Measurements from ENCODE around the gene HDAC4. TPM values are rescaled to one million over a fixed set of nuclear protein-coding genes. Genes with fewer than 3 reads are reported as not detected.

Gene HDAC4
- total and polyA plus RNA-seq, 2 experiments from 2014 or later: 8.1 to 41.8 TPM

GRCh38 chr2:239285932-239286230, 114.9 kb downstream of the HDAC4 start (continued):
- TF ChIP-seq, protein P1, sequence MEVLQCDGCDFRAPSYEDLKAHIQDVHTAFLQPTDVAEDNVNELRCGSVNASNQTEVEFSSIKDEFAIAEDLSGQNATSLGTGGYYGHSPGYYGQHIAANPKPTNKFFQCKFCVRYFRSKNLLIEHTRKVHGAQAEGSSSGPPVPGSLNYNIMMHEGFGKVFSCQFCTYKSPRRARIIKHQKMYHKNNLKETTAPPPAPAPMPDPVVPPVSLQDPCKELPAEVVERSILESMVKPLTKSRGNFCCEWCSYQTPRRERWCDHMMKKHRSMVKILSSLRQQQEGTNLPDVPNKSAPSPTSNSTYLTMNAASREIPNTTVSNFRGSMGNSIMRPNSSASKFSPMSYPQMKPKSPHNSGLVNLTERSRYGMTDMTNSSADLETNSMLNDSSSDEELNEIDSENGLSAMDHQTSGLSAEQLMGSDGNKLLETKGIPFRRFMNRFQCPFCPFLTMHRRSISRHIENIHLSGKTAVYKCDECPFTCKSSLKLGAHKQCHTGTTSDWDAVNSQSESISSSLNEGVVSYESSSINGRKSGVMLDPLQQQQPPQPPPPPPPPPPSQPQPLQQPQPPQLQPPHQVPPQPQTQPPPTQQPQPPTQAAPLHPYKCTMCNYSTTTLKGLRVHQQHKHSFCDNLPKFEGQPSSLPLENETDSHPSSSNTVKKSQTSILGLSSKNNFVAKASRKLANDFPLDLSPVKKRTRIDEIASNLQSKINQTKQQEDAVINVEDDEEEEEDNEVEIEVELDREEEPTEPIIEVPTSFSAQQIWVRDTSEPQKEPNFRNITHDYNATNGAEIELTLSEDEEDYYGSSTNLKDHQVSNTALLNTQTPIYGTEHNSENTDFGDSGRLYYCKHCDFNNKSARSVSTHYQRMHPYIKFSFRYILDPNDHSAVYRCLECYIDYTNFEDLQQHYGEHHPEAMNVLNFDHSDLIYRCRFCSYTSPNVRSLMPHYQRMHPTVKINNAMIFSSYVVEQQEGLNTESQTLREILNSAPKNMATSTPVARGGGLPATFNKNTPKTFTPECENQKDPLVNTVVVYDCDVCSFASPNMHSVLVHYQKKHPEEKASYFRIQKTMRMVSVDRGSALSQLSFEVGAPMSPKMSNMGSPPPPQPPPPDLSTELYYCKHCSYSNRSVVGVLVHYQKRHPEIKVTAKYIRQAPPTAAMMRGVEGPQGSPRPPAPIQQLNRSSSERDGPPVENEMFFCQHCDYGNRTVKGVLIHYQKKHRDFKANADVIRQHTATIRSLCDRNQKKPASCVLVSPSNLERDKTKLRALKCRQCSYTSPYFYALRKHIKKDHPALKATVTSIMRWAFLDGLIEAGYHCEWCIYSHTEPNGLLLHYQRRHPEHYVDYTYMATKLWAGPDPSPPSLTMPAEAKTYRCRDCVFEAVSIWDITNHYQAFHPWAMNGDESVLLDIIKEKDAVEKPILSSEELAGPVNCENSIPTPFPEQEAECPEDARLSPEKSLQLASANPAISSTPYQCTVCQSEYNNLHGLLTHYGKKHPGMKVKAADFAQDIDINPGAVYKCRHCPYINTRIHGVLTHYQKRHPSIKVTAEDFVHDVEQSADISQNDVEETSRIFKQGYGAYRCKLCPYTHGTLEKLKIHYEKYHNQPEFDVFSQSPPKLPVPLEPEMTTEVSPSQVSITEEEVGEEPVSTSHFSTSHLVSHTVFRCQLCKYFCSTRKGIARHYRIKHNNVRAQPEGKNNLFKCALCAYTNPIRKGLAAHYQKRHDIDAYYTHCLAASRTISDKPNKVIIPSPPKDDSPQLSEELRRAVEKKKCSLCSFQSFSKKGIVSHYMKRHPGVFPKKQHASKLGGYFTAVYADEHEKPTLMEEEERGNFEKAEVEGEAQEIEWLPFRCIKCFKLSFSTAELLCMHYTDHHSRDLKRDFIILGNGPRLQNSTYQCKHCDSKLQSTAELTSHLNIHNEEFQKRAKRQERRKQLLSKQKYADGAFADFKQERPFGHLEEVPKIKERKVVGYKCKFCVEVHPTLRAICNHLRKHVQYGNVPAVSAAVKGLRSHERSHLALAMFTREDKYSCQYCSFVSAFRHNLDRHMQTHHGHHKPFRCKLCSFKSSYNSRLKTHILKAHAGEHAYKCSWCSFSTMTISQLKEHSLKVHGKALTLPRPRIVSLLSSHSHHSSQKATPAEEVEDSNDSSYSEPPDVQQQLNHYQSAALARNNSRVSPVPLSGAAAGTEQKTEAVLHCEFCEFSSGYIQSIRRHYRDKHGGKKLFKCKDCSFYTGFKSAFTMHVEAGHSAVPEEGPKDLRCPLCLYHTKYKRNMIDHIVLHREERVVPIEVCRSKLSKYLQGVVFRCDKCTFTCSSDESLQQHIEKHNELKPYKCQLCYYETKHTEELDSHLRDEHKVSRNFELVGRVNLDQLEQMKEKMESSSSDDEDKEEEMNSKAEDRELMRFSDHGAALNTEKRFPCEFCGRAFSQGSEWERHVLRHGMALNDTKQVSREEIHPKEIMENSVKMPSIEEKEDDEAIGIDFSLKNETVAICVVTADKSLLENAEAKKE (CRISPR knock-in tag; IDR thresholded peaks at IDR 0.05): no peak
- TF ChIP-seq, protein P2, sequence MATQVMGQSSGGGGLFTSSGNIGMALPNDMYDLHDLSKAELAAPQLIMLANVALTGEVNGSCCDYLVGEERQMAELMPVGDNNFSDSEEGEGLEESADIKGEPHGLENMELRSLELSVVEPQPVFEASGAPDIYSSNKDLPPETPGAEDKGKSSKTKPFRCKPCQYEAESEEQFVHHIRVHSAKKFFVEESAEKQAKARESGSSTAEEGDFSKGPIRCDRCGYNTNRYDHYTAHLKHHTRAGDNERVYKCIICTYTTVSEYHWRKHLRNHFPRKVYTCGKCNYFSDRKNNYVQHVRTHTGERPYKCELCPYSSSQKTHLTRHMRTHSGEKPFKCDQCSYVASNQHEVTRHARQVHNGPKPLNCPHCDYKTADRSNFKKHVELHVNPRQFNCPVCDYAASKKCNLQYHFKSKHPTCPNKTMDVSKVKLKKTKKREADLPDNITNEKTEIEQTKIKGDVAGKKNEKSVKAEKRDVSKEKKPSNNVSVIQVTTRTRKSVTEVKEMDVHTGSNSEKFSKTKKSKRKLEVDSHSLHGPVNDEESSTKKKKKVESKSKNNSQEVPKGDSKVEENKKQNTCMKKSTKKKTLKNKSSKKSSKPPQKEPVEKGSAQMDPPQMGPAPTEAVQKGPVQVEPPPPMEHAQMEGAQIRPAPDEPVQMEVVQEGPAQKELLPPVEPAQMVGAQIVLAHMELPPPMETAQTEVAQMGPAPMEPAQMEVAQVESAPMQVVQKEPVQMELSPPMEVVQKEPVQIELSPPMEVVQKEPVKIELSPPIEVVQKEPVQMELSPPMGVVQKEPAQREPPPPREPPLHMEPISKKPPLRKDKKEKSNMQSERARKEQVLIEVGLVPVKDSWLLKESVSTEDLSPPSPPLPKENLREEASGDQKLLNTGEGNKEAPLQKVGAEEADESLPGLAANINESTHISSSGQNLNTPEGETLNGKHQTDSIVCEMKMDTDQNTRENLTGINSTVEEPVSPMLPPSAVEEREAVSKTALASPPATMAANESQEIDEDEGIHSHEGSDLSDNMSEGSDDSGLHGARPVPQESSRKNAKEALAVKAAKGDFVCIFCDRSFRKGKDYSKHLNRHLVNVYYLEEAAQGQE (IDR thresholded peaks at IDR 0.05; ENCODE audit: unreplicated experiment): no peak

GRCh38 chr2:239285071-239285931, 115.5 kb downstream of the HDAC4 start:
- no peak overlapping the region for H3K27ac ChIP-seq (ENCODE audit: low read depth)
- no peaks in the 10 kb centered on the region for H3K9me2 ChIP-seq (ENCODE audit: insufficient read depth)
- Mint-ChIP-seq H3K27me3 (ENCODE audit: insufficient read depth, low read depth, poor library complexity) (peaks cover 9% of the 10 kb centered on the region), H3K36me3 (ENCODE audit: low read depth) (no peaks in the 10 kb centered on the region), H3K9me3 (no peaks in the 10 kb centered on the region), H3K4me1 (peaks cover 47% of the 10 kb centered on the region), H3K4me3 (no peak overlapping the region), H3K27ac (peak overlapping the region; percentile 58; the same call in 1 of the 2 replicates)
- DNase-seq (ENCODE audit: low spot score): no peak
- H3K27me3 ChIP-seq (ENCODE audit: insufficient read depth): no peaks in the 10 kb centered on the region
- no peak overlapping the region for H3K4me2 ChIP-seq
- peaks cover 5% of the 10 kb centered on the region for H3K4me1 ChIP-seq (ENCODE audit: insufficient read depth)
- peaks cover 70% of the 10 kb centered on the region for H3K79me2 ChIP-seq (replicated peaks; ENCODE audit: insufficient read depth)
- H2AFZ ChIP-seq: no peak overlapping the region
- H3K36me3 ChIP-seq (ENCODE audit: insufficient read depth): no peaks in the 10 kb centered on the region
- ATAC-seq: peak; percentile 16
- no peaks in the 10 kb centered on the region for H3F3A ChIP-seq (replicated peaks; ENCODE audit: low read depth)
- H3K4me3 ChIP-seq: no peak overlapping the region
- no peaks in the 10 kb centered on the region; the same call in 1 of the 2 replicates for H4K20me1 ChIP-seq (replicated peaks; ENCODE audit: insufficient read depth)
- TF ChIP-seq CREB1 (CRISPR knock-in tag; IDR thresholded peaks at IDR 0.05; ENCODE audit: low read depth) (no peak), EZH2phosphoT487 (IDR thresholded peaks at IDR 0.05; ENCODE audit: unreplicated experiment) (no peak), STAT1 (IDR thresholded peaks at IDR 0.05; ENCODE audit: unreplicated experiment) (no peak), ZNF114 (CRISPR knock-in tag; IDR thresholded peaks at IDR 0.05) (no peak), EZH2 (IDR thresholded peaks at IDR 0.05; ENCODE audit: low read depth, unreplicated experiment) (no peak), ETS1 (IDR thresholded peaks at IDR 0.05) (no peak), POLR2AphosphoS5 (IDR thresholded peaks at IDR 0.05; ENCODE audit: low read depth) (no peak)
- TF ChIP-seq, protein P2 (IDR thresholded peaks at IDR 0.05; ENCODE audit: unreplicated experiment): no peak

Measured in GM23338 (cell line).